Endodermal cell (in vitro differentiated cells): Measurements from ENCODE around the gene MPP2. TPM values are rescaled to one million over a fixed set of nuclear protein-coding genes. Genes with fewer than 3 reads are reported as not detected.

Experiments used
- DNase-seq: peaks from one replicate; pipeline ENCODE4 v3.0.0-alpha.2; 2017
- H3K27ac ChIP-seq: 2 replicates; pipeline ENCODE4 v1.5.1; 2013; ENCODE audit warnings: mild to moderate bottlenecking, low read depth, low read length, moderate library complexity
- H3K27me3 ChIP-seq: 2 replicates; pipeline ENCODE4 v1.6.1; 2013; ENCODE audit warnings: mild to moderate bottlenecking, low read length, moderate library complexity; ENCODE audit not compliant: insufficient read depth, control insufficient read depth, poor library complexity, severe bottlenecking
- H3K36me3 ChIP-seq: 2 replicates; pipeline ENCODE4 v1.7.0; 2013; ENCODE audit warnings: mild to moderate bottlenecking, low read length, moderate library complexity; ENCODE audit not compliant: control insufficient read depth, insufficient read depth
- H3K4me1 ChIP-seq: one replicate; pipeline ENCODE4 v1.7.0; 2013; ENCODE audit warnings: low read length; ENCODE audit not compliant: control insufficient read depth, insufficient read depth
- H3K4me3 ChIP-seq: 2 replicates; pipeline ENCODE4 v1.5.1; 2013; ENCODE audit warnings: mild to moderate bottlenecking, low read length, moderate library complexity
- H3K9ac ChIP-seq: 2 replicates; pipeline ENCODE4 v1.6.1; 2013; ENCODE audit warnings: mild to moderate bottlenecking, low read length, moderate library complexity; ENCODE audit not compliant: poor library complexity, severe bottlenecking; ENCODE audit errors: extremely low read depth
- H3K9me3 ChIP-seq: 2 replicates; pipeline ENCODE4 v1.6.1; 2013; ENCODE audit warnings: mild to moderate bottlenecking, low read length, moderate library complexity; ENCODE audit not compliant: control insufficient read depth
- H3K27ac Mint-ChIP-seq: 2 replicates; pipeline ENCODE4 v1.8.0; 2020; ENCODE audit warnings: mixed read lengths
- H3K27me3 Mint-ChIP-seq: 2 replicates; pipeline ENCODE4 v1.8.0; 2021; ENCODE audit warnings: mild to moderate bottlenecking, mixed read lengths; ENCODE audit not compliant: insufficient read depth
- H3K36me3 Mint-ChIP-seq: 2 replicates; pipeline ENCODE4 v1.8.0; 2020; ENCODE audit warnings: low read depth, mixed read lengths
- H3K4me1 Mint-ChIP-seq: 2 replicates; pipeline ENCODE4 v1.8.0; 2020; ENCODE audit warnings: mixed read lengths
- H3K4me3 Mint-ChIP-seq: 2 replicates; pipeline ENCODE4 v1.8.0; 2020; ENCODE audit warnings: mild to moderate bottlenecking, moderate library complexity, mixed read lengths
- H3K9me3 Mint-ChIP-seq: 2 replicates; pipeline ENCODE4 v1.8.0; 2020; ENCODE audit warnings: mild to moderate bottlenecking, mixed read lengths
- WGBS, 2 experiments: methylation state at CpG; one replicate each; pipeline versions ENCODE4 v1.1.5 to v1.1.7; 2013; ENCODE audit warnings: missing lambda C conversion rate in 2 of 2, mixed read lengths in 1 of 2; ENCODE audit not compliant: insufficient coverage in 1 of 2, insufficient read length in 1 of 2; 5-methylcytosine and 5-hydroxymethylcytosine counted together
- total RNA-seq, 2 donors: library from RNA; stranded (reverse); fragmentation: NEBNext Ultra II Directional in 1 of 2; extraction: Animal tissue kit (Norgen Biotek cat#: 25700) in 1 of 2; gene quantifications; 2 replicates in 1 of 2; 3 replicates in 1 of 2; pipeline ENCODE4 v1.2.1, GENCODE V29; 2021
- TF ChIP-seq, protein P1 (sequence below): fragments of 200-600 bp; sonication (generic); conservative IDR thresholded peaks from 2 replicates; pipeline ENCODE4 v1.5.0; 2021; ENCODE audit warnings: antibody characterized with exemption, mild to moderate bottlenecking

The MPP2 gene
- total RNA-seq, 2 donors from 2014 or later: 16.2 to 18.3 TPM

DNA sequence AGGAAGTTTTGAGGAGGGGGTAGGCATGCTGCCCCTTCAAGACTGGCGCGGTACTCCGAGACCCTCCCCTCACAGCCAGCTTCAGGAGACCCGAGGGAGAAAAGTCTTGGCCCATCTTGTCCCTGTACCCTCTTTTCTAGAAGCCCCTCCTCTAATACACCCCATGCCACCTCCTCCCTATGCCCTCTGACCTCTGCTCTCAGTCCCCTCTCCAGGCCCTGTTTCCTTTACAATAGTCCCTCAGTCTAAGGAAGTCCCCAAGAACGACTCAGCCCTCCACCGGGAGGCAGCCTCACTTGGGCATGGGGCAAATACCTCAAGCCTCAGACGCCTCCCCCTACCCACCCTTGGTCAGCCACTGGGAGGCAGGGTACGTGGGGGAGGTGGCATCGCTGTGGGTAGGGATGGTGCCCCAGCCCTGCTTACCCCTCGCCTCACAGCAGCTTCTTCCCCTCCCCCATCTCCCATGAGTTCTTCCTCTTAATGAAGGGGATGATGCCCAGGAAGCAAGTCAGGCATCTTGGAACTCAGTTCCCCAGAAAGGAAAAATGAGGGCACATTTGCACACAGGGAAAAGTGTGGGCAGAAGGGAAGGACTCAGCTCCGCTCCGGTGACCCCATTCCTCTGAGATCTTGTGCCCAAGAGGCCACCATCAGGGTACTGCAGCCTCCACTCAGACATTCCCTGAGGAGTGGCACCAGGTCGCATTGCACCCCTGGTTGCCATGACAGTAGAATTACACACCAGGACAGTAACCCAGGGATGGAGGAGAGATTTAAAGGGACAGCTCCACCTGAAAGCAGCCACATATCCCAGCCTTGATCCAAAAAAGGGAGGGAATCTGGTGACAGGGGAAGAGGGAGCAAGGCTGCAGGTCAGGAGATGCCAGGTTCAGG, 6.2 kb downstream of the MPP2 start:
- 11 to 28% methylated on average over 9 to 13 of the region's 13 CpGs for WGBS, 2 experiments
- Histone ChIP-seq H3K36me3 (no peaks in the 10 kb centered on the region), H3K4me1 (no peaks in the 10 kb centered on the region), H3K27me3 (peaks cover 36% of the 10 kb centered on the region), H3K9ac (no peak overlapping the region), H3K4me3 (peak overlapping the region; percentile 79), H3K9me3 (no peaks in the 10 kb centered on the region), H3K27ac (no peak overlapping the region)
- DNase-seq: peak; percentile 72
- H3K36me3 Mint-ChIP-seq: no peaks in the 10 kb centered on the region
- peaks cover 13% of the 10 kb centered on the region for H3K4me1 Mint-ChIP-seq
- H3K27ac Mint-ChIP-seq: no peak overlapping the region
- no peaks in the 10 kb centered on the region for H3K9me3 Mint-ChIP-seq
- H3K4me3 Mint-ChIP-seq: peak overlapping the region; percentile 64
- peaks cover 40% of the 10 kb centered on the region for H3K27me3 Mint-ChIP-seq
- TF ChIP-seq, protein P1, sequence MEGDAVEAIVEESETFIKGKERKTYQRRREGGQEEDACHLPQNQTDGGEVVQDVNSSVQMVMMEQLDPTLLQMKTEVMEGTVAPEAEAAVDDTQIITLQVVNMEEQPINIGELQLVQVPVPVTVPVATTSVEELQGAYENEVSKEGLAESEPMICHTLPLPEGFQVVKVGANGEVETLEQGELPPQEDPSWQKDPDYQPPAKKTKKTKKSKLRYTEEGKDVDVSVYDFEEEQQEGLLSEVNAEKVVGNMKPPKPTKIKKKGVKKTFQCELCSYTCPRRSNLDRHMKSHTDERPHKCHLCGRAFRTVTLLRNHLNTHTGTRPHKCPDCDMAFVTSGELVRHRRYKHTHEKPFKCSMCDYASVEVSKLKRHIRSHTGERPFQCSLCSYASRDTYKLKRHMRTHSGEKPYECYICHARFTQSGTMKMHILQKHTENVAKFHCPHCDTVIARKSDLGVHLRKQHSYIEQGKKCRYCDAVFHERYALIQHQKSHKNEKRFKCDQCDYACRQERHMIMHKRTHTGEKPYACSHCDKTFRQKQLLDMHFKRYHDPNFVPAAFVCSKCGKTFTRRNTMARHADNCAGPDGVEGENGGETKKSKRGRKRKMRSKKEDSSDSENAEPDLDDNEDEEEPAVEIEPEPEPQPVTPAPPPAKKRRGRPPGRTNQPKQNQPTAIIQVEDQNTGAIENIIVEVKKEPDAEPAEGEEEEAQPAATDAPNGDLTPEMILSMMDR: peak; percentile 15

DNA sequence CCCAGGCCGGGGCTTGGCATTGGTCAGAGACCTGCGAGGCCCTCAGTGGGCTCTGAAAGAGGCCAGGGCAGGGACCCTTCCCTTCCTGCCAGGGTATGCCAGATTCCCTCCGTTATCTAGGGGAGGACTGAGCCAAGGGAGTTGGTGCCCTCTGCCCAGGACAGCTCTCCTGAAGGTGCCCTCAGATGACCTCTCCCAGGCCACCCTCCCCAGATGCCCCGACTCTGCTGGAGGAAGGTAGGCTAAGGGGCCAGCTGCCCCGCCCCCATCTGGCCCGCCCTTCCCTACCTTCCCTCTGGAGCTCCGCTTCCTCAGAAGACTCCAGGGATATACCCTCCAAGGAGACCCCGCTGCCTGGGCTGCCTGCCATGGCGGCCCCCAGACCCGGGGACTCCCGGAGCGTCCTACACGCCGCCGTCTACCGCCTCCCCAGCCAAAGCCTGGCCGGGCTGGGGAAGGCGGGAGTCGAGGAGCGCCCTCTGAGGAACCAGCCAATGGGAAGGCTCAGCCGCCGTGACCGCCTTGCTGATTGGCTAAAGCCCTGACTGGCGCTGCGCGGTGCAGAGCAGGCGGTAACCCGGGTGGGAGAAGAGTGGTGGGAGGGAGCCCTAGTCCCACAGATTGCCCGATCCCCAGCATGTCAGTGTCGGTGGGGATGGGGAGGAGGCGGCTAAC, 7.0 kb downstream of the MPP2 start:
- 4 to 16% methylated on average over 6 to 31 of the region's 31 CpGs for WGBS, 2 experiments
- Histone ChIP-seq H3K4me3 (peak overlapping the region; percentile 79), H3K9ac (peak overlapping the region; percentile 6), H3K9me3 (no peaks in the 10 kb centered on the region), H3K4me1 (no peaks in the 10 kb centered on the region), H3K36me3 (no peaks in the 10 kb centered on the region), H3K27ac (no peak overlapping the region), H3K27me3 (peaks cover 28% of the 10 kb centered on the region)
- H3K4me3 Mint-ChIP-seq: peak overlapping the region; percentile 64
- peak; percentile 99 for DNase-seq
- peaks cover 13% of the 10 kb centered on the region for H3K4me1 Mint-ChIP-seq
- TF ChIP-seq, protein P1: no peak
- H3K9me3 Mint-ChIP-seq: no peaks in the 10 kb centered on the region
- no peaks in the 10 kb centered on the region for H3K36me3 Mint-ChIP-seq
- H3K27ac Mint-ChIP-seq: no peak overlapping the region
- peaks cover 32% of the 10 kb centered on the region for H3K27me3 Mint-ChIP-seq

DNA sequence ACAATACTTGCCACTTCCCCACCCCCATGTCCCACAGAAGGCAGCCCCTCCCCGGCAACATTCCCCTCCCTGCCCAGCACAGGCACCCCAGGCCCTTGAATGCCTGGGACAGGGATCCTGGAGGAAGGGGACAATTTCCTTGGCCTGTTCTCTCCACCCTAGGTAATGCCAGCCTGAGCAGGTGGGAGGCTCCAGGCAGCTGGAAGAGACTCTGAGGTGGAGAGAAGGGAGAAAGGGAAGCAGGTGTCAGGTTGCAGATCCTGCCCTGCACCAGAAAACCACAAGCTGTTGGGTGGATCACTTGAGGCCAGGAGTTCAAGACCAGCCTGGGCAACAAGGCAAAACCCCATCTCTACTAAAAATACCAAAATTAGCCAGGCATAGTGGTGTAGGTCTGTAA, 8.9 kb downstream of the MPP2 start:
- Histone ChIP-seq H3K27ac (no peak overlapping the region), H3K36me3 (no peaks in the 10 kb centered on the region), H3K4me3 (no peak overlapping the region), H3K9ac (no peak overlapping the region), H3K4me1 (no peaks in the 10 kb centered on the region), H3K27me3 (peaks cover 12% of the 10 kb centered on the region), H3K9me3 (no peaks in the 10 kb centered on the region)
- Mint-ChIP-seq H3K27ac (no peak overlapping the region), H3K36me3 (no peaks in the 10 kb centered on the region), H3K4me1 (peaks cover 13% of the 10 kb centered on the region), H3K9me3 (no peaks in the 10 kb centered on the region), H3K4me3 (no peak overlapping the region), H3K27me3 (peaks cover 15% of the 10 kb centered on the region)
- no peak for DNase-seq
- TF ChIP-seq, protein P1: no peak
- 33% methylated on average over 1 of the region's 1 CpG; no CpG with 5 or more reads in 1 of the 2 experiments for WGBS, 2 experiments
